ENCODE data around the gene SCARB1.
"Not testable (repeated sequence)": the region's sequence is repeated elsewhere in the genome, so short reads cannot be mapped to it uniquely, and the experiment has no call there.

Gene SCARB1

GRCh38 chr12:124893792-124894516, 30.3 kb upstream of the SCARB1 start:
- no peaks in the 10 kb centered on the region for H3K9me3 Mint-ChIP-seq
- H3K4me3 Mint-ChIP-seq = no peak overlapping the region
- peaks cover 11% of the 10 kb centered on the region for H3K4me1 Mint-ChIP-seq
- no peak overlapping the region for H3K27ac Mint-ChIP-seq
- H3K36me3 Mint-ChIP-seq = no peaks in the 10 kb centered on the region
- H3K27me3 Mint-ChIP-seq = no peaks in the 10 kb centered on the region

DNA sequence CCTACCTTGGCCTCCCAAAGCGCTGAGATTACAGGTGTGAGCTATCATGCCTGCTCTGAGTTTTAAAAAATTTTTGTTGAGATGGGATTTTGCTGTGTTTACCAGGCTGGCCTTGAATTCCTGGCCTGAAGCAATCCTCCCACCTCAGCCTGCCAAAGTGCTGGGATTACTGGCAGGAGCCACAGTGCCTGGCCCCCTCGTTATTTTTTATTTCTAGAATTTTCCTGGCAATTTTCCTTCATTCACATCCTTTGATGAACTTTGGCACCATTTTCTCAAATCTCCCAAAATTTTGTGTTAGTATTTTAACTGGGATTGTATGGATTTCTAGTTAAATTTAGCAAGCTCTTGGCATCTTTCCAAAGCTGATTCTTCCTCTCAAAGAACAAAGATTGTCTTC, 24.6 kb upstream of the SCARB1 start:
- H3K9me3 Mint-ChIP-seq = no peaks in the 10 kb centered on the region
- H3K27me3 Mint-ChIP-seq = no peaks in the 10 kb centered on the region
- no peak overlapping the region for H3K27ac Mint-ChIP-seq
- no peaks in the 10 kb centered on the region for H3K4me1 Mint-ChIP-seq
- H3K36me3 Mint-ChIP-seq = no peaks in the 10 kb centered on the region
- no peak overlapping the region for H3K4me3 Mint-ChIP-seq

- H3K4me1 Mint-ChIP-seq, H3K27me3 Mint-ChIP-seq, H3K36me3 Mint-ChIP-seq, H3K4me3 Mint-ChIP-seq, H3K9me3 Mint-ChIP-seq, H3K27ac Mint-ChIP-seq: not testable (repeated sequence)
These were observed 24.1 kb upstream of the SCARB1 start for GRCh38 chr12:124887766-124888165.

GRCh38 chr12:124884587-124885438, 21.1 kb upstream of the SCARB1 start:
- Mint-ChIP-seq H3K4me3 (no peak overlapping the region), H3K27me3 (no peaks in the 10 kb centered on the region), H3K27ac (no peak overlapping the region), H3K9me3 (no peaks in the 10 kb centered on the region), H3K36me3 (no peaks in the 10 kb centered on the region), H3K4me1 (peaks cover 9% of the 10 kb centered on the region)

DNA sequence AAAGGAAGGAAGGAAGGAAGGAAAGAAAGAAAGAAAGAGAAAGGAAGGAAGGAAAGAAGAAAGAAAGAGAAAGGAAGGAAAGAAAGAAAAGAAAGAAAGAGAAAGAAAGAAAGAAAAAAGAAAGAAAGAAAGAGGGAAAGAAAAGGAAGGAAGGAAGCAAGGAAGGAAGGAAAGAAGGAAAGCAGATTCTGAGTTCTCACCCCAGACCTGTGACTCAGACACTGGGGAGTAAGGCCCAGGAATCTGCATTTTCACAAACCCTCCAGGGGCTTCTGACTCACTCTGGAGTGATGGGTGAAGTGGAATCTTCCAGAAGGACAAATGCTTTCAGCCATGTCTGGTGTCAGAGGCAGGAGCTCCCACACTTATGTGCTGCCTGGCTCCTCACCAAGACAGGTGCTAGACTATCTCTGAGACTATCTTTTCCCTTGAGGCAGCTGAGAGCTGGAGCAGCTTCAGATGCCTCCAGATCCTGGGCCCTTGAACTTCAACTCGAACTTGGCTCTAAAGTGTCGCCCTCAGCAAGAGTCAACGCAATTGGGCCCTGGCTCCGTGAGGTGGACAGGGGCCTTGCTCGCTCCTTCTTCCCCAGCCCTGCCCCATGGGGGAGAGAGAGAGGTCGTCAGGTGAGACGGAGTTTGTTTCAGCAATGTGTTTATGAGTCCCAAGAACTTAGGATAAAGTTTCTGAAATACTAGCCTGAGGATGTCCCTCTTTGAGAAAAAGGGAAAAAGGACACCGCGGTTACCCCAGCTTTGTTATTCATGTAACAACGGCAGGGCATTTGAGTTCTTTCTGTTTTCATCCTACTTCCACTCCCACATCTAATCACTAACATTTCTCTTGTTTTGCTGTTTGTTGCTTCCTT, 19.8 kb upstream of the SCARB1 start:
- Mint-ChIP-seq H3K9me3 (no peaks in the 10 kb centered on the region), H3K36me3 (no peaks in the 10 kb centered on the region), H3K4me1 (peaks cover 9% of the 10 kb centered on the region), H3K27ac (no peak overlapping the region), H3K27me3 (no peaks in the 10 kb centered on the region), H3K4me3 (no peak overlapping the region)

GRCh38 chr12:124881123-124881522, 17.5 kb upstream of the SCARB1 start:
- Mint-ChIP-seq H3K4me1 (peaks cover 9% of the 10 kb centered on the region), H3K4me3 (no peak overlapping the region), H3K9me3 (no peaks in the 10 kb centered on the region), H3K27me3 (no peaks in the 10 kb centered on the region), H3K36me3 (no peaks in the 10 kb centered on the region), H3K27ac (no peak overlapping the region)

GRCh38 chr12:124880335-124880734, 16.7 kb upstream of the SCARB1 start:
- H3K27ac Mint-ChIP-seq, H3K36me3 Mint-ChIP-seq, H3K9me3 Mint-ChIP-seq, H3K27me3 Mint-ChIP-seq, H3K4me1 Mint-ChIP-seq, H3K4me3 Mint-ChIP-seq: not testable (repeated sequence)

DNA sequence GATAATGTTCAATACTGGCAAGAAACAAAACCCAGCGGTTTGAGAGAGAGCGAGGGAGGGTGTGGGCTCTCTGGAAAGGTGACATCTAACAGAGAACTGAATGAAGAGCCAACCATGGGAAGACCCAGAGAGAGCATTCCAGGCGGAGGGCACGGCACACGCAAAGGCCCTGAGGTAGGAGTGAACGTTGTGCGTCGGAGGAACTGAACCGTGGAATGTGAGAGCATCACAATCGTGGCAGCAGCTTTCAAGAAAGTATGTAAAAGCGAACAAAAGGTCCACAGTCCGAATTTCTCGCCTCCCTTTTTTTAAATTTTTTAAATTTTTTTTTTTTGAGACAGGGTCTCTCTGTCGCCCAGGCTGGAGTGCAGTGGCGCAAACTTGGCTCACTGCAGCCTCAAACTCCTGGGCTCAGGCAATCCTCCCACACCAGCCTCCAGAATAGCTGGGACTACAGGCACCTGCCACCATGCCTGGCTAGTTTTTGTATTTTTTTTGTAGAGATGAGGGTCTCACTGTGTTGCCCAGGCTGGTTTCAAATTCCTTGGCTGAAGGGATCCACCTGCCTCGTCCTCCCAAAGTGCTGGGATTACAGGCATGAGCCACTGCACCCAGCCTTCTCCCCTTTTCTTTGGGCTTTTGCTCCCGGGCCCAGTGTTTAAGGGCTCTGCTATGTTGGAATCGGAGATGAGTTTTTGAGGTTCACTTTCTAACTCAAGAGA, 15.3 kb upstream of the SCARB1 start:
- H3K36me3 Mint-ChIP-seq = no peaks in the 10 kb centered on the region
- H3K9me3 Mint-ChIP-seq = no peaks in the 10 kb centered on the region
- H3K27ac Mint-ChIP-seq = peak overlapping the region; percentile 32
- H3K27me3 Mint-ChIP-seq = no peaks in the 10 kb centered on the region
- H3K4me3 Mint-ChIP-seq = no peak overlapping the region
- peaks cover 9% of the 10 kb centered on the region for H3K4me1 Mint-ChIP-seq

- H3K27ac Mint-ChIP-seq = no peak overlapping the region
- H3K4me1 Mint-ChIP-seq = peaks cover 4% of the 10 kb centered on the region
- no peaks in the 10 kb centered on the region for H3K27me3 Mint-ChIP-seq
- H3K9me3 Mint-ChIP-seq = no peaks in the 10 kb centered on the region
- H3K4me3 Mint-ChIP-seq = no peak overlapping the region
- no peaks in the 10 kb centered on the region for H3K36me3 Mint-ChIP-seq
These were observed 13.8 kb upstream of the SCARB1 start for GRCh38 chr12:124877423-124877822.

DNA sequence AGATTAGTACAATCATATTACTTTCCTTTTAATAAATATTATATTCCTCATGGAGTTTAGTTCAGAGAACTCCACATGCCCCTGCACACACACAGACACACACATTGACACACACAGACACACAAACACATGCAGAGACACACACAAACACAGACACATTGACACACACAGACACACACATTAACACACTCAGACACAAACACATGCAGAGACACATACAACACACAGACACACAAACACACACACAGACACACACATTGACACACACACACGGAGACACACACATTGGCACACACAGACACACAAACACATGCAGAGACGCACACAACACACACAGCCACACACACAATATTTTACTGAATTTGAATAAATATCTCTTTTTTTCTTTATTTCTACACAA, 12.5 kb upstream of the SCARB1 start:
- Mint-ChIP-seq H3K36me3 (no peaks in the 10 kb centered on the region), H3K27me3 (no peaks in the 10 kb centered on the region), H3K27ac (no peak overlapping the region), H3K4me1 (no peaks in the 10 kb centered on the region), H3K9me3 (no peaks in the 10 kb centered on the region), H3K4me3 (no peak overlapping the region)

- H3K27me3 Mint-ChIP-seq = no peaks in the 10 kb centered on the region
These were observed 12.1 kb upstream of the SCARB1 start for GRCh38 chr12:124875803-124876132.

DNA sequence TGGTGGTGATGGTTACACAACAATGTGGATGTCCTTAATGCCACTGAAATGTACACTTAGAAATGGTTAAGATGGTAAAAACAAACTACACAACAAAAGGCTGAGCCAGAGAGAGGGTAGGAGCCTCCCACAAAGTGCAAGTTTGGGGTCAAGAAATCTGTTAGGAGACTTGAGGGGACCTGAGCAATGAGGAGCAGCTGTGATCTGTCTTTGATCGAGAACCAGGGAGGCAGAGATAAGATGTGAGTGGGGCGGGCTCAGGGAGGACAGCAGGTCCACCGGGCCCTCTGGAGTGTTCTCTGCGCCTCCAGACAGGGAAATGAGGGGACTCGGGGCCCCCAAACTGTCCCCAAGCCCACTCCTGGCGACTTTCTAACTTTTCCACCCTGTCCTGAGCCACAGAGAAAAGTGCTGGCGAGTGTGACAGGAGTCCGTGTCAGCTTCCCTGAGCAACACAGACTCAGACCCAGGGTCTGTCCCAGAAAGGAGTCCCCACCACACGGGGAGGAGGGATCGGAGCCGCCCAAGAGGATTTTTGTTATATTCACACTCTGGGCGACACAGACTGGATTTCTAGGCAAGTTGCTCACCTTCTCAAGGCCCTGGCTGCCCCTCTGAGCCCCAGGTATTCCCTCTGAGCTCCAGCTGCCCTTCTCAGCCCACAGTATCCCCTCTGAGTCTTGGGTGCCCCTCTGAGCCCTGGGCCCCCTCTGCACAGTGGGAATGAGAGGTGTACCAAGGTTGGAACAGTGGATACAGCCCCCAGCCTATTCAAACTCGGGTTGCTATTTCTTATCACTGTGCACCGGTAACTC, 11.5 kb upstream of the SCARB1 start:
- Mint-ChIP-seq H3K27me3 (no peaks in the 10 kb centered on the region), H3K36me3 (no peaks in the 10 kb centered on the region), H3K4me3 (no peak overlapping the region), H3K9me3 (no peaks in the 10 kb centered on the region), H3K27ac (no peak overlapping the region), H3K4me1 (no peaks in the 10 kb centered on the region)

More at GRCh38 chr12:124875803-124876132, 12.1 kb upstream of the SCARB1 start:
- H3K27ac Mint-ChIP-seq = no peak overlapping the region
- H3K36me3 Mint-ChIP-seq = no peaks in the 10 kb centered on the region
- H3K9me3 Mint-ChIP-seq = no peaks in the 10 kb centered on the region
- H3K4me3 Mint-ChIP-seq = no peak overlapping the region
- no peaks in the 10 kb centered on the region for H3K4me1 Mint-ChIP-seq

GRCh38 chr12:124874188-124874587, 10.5 kb upstream of the SCARB1 start:
- no peaks in the 10 kb centered on the region for H3K27me3 Mint-ChIP-seq
- peaks cover 2% of the 10 kb centered on the region for H3K4me1 Mint-ChIP-seq
- no peaks in the 10 kb centered on the region for H3K36me3 Mint-ChIP-seq
- H3K9me3 Mint-ChIP-seq = no peaks in the 10 kb centered on the region
- no peak overlapping the region for H3K4me3 Mint-ChIP-seq
- H3K27ac Mint-ChIP-seq = no peak overlapping the region

DNA sequence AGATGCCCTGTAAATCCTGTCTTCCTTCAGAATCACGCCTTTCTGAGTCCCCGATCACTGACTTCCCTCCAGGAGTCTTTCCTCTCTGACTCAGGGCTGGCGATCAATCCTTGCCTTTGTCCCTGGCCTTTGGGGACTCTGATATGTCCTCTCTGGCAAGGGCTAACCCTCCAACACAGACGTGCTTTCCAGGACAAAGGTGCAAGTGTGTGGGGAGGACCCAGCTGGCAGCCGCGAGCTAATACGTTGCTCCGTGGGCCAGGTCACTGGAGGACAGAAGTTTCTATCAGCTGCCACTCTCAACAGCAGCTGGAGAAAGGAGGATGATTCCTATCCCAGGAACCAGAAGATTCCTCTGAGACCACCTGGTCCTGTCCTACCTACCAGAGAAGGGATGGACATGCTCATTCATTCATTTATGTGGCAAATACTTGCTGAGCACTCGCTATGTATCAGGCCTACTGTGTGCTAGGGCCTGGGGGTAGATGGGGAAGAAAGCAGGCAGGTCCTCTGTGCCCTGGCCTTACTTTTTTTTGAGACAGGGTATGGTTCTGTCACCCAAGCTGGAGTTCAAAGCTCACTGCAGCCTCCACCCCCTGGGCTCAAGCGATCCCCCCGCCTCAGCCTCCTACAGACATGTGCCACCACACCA, 8.5 kb upstream of the SCARB1 start:
- no peaks in the 10 kb centered on the region for H3K36me3 Mint-ChIP-seq
- no peak overlapping the region for H3K4me3 Mint-ChIP-seq
- H3K27me3 Mint-ChIP-seq = peaks cover 3% of the 10 kb centered on the region
- peaks cover 8% of the 10 kb centered on the region for H3K4me1 Mint-ChIP-seq
- H3K9me3 Mint-ChIP-seq = no peaks in the 10 kb centered on the region
- H3K27ac Mint-ChIP-seq = no peak overlapping the region
